Kidney (tissue), 14 donors: Measurements from ENCODE around the gene SUCLG2. TPM values are rescaled to one million over a fixed set of nuclear protein-coding genes. Genes with fewer than 3 reads are reported as not detected.

Experiments used
- DNase-seq, 5 donors: peaks; one replicate each; pipeline ENCODE4 v3.0.0-alpha.2; 2013 to 2020
- FAIRE-seq: peaks from 2 replicates; lab custom pipeline; 2012; peaks lifted over from hg19 to GRCh38; lab: Jason Lieb, UNC
- H3K27ac ChIP-seq, 2 donors: one replicate each; pipeline ENCODE4 v1.7.0; 2013; ENCODE audit warnings: low read depth in 2 of 2, low read length in 2 of 2, inconsistent platforms in 1 of 2
- H3K27me3 ChIP-seq: one replicate; pipeline ENCODE4 v1.7.1; 2013; ENCODE audit warnings: low read length, inconsistent platforms; ENCODE audit not compliant: control insufficient read depth, insufficient read depth
- H3K36me3 ChIP-seq, 3 donors: one replicate each; pipeline versions ENCODE4 v1.7.0 to v1.7.1; 2013; ENCODE audit warnings: low read length in 3 of 3, control low read depth in 1 of 3, inconsistent platforms in 1 of 3; ENCODE audit not compliant: insufficient read depth in 3 of 3, control insufficient read depth in 2 of 3
- H3K4me1 ChIP-seq, 3 donors: one replicate each; pipeline versions ENCODE4 v1.7.0 to v1.7.1; 2013; ENCODE audit warnings: low read length in 3 of 3, inconsistent platforms in 1 of 3, low read depth in 1 of 3; ENCODE audit not compliant: control insufficient read depth in 2 of 3, insufficient read depth in 2 of 3
- H3K4me3 ChIP-seq, 3 donors: one replicate each; pipeline versions ENCODE4 v1.7.0 to v1.8.1; 2013; ENCODE audit warnings: low read length in 3 of 3, control low read depth in 1 of 3, inconsistent platforms in 1 of 3
- H3K9ac ChIP-seq, 3 donors: one replicate each; pipeline versions ENCODE4 v1.7.0 to v1.7.1; 2013; ENCODE audit warnings: low read length in 3 of 3, control low read depth in 1 of 3, inconsistent platforms in 1 of 3
- H3K9me3 ChIP-seq, 3 donors: one replicate each; pipeline versions ENCODE4 v1.7.0 to v1.7.1; 2013; ENCODE audit warnings: low read length in 3 of 3, control low read depth in 1 of 3, inconsistent platforms in 1 of 3; ENCODE audit not compliant: control insufficient read depth in 2 of 3, insufficient read depth in 1 of 3
- CTCF ChIP-seq: IDR thresholded peaks from 3 replicates; pipeline ENCODE4 v1.5.1; 2012; ENCODE audit warnings: mild to moderate bottlenecking, moderate library complexity, borderline replicate concordance; ENCODE audit not compliant: insufficient read depth; ENCODE audit errors: extremely low read depth
- intact Hi-C: fragments of 100-400 bp; cut with DNase I; formaldehyde crosslinking; loops from one replicate; pipeline ENCODE4 v1.11.1; 2022
- polyA plus RNA-seq: library from polyadenylated mRNA; stranded (reverse); fragments of 350-450 nt; fragmentation: Illumina TruSeq; extraction: RNeasy Lipid Tissue Mini Kit (QIAGEN cat#74804); gene quantifications from one replicate; pipeline ENCODE4 v1.2.3, GENCODE V29; 2014; ENCODE audit warnings: low read depth, low replicate concordance; ENCODE audit not compliant: insufficient read depth
- total RNA-seq: library from RNA; stranded (reverse); fragmentation: NEBNext Ultra II Directional; extraction: Animal tissue kit (Norgen Biotek cat#: 25700); gene quantifications from one replicate; pipeline ENCODE4 v1.2.1, GENCODE V29; 2021
- donor health status: control.
- donor health status: control.
- donor health status: control.
- donor health status: control.
- donor health status: control.
- donor health status: DM: yes; HTN: yes; CAD: no.
- donor health status: Normal renal cell carcinoma (clear cell type).

Gene SUCLG2
- total and polyA plus RNA-seq, 2 donors from 2014 or later, result 62.8 to 117 TPM

- no peak overlapping the region for H3K9ac ChIP-seq
- peaks cover 6 to 16% (median 11%) of the 10 kb centered on the region in 3 donors for H3K36me3 ChIP-seq
- intact Hi-C loops, result no loop called here
- DNase-seq (no peak), FAIRE-seq (no peak)
- no peaks in the 10 kb centered on the region for H3K27me3 ChIP-seq
- no peaks in the 10 kb centered on the region for H3K9me3 ChIP-seq
- H3K4me3 ChIP-seq, result no peak overlapping the region
- TF ChIP-seq CTCF, result no peak
- no peak overlapping the region for H3K27ac ChIP-seq
- H3K4me1 ChIP-seq, result no peaks in the 10 kb centered on the region
These were observed 46.4 kb downstream of the SUCLG2 start for GRCh38 chr3:67608034-67608433.

- DNase-seq (no peak), FAIRE-seq (no peak)
- Histone ChIP-seq H3K9me3 (no peaks in the 10 kb centered on the region), H3K27ac (no peak overlapping the region), H3K9ac (no peak overlapping the region), H3K27me3 (no peaks in the 10 kb centered on the region), H3K4me3 (no peak overlapping the region), H3K36me3 (peaks cover 6 to 16% (median 9%) of the 10 kb centered on the region in 3 donors), H3K4me1 (no peaks in the 10 kb centered on the region)
- no peak for TF ChIP-seq CTCF
- intact Hi-C loops, result no loop called here
These were observed 49.0 kb downstream of the SUCLG2 start for GRCh38 chr3:67605377-67605776.

- no peak overlapping the region for H3K4me3 ChIP-seq
- no peaks in the 10 kb centered on the region for H3K27me3 ChIP-seq
- no peak for DNase-seq
- TF ChIP-seq CTCF, result no peak
- H3K36me3 ChIP-seq, result peaks cover under 1 to 7% (median 2%) of the 10 kb centered on the region in 3 donors
- no peaks in the 10 kb centered on the region for H3K9me3 ChIP-seq
- no peak overlapping the region for H3K27ac ChIP-seq
- intact Hi-C loops, result no loop called here
- no peaks in the 10 kb centered on the region for H3K4me1 ChIP-seq
- no peak overlapping the region for H3K9ac ChIP-seq
- no peak for FAIRE-seq
These were observed 51.6 kb downstream of the SUCLG2 start for GRCh38 chr3:67602816-67603215.
